ENCODE measurements around the gene CAMKMT.

DNA sequence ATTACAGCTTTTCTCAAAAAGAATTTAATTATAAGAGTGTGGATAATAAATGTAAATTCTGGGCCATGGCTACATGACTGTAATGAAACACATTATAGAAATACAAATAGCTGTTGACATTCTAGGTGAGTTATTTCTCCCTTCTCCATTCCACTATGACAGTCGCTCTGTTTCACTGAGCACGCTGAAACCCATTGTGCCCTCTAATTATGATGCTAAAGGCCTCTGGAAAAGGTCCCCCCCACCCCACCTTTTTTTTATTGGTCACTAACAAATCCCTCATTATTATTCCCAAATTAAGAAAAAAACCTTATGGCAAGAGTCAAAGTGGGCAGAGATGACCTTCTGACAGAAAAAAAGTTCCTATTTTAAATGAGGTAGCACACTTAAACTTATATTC lies 294.7 kb downstream of the CAMKMT start:
- TF ChIP-seq EZH2phosphoT487 (conservative IDR thresholded peaks at IDR 0.05; ENCODE audit: low read length): no peak
- TF ChIP-seq CTCF (IDR thresholded peaks at IDR 0.05; ENCODE audit: insufficient read depth, low read length, poor library complexity, severe bottlenecking): no peak
